H1 (cell line): Measurements from ENCODE around the gene TBC1D22A. TPM values are rescaled to one million over a fixed set of nuclear protein-coding genes. Genes with fewer than 3 reads are reported as not detected.

Experiments
- ATF3 ChIP-seq: IDR thresholded peaks from 2 replicates; pipeline ENCODE4 v1.6.1; 2011; ENCODE audit warnings: low read depth, mild to moderate bottlenecking, low read length; ENCODE audit not compliant: insufficient read depth
- CHD1 ChIP-seq: IDR thresholded peaks from 2 replicates; pipeline ENCODE4 v1.6.1; 2012; ENCODE audit warnings: low read depth, low read length, improper control_type of control experiment
- EZH2 ChIP-seq: fragments of 200-600 bp; sonication (generic); IDR thresholded peaks from 2 replicates; pipeline ENCODE4 v1.7.1; 2012; ENCODE audit warnings: low read depth, mild to moderate bottlenecking, moderate library complexity, low read length, inconsistent platforms; ENCODE audit not compliant: severe bottlenecking
- HDAC2 ChIP-seq, 2 experiments: fragments of 300-600 bp in 1 of 2; sonication (generic) in 1 of 2; IDR thresholded peaks; 2 replicates each; pipeline ENCODE4 v1.6.1; 2011 to 2012; ENCODE audit warnings: low read depth in 2 of 2, low read length in 2 of 2, mild to moderate bottlenecking in 2 of 2, moderate library complexity in 2 of 2, borderline replicate concordance in 1 of 2, inconsistent platforms in 1 of 2
- NRF1 ChIP-seq: IDR thresholded peaks from 2 replicates; pipeline ENCODE4 v1.6.1; 2011; ENCODE audit warnings: mild to moderate bottlenecking, low read depth, low read length, improper control_type of control experiment
- USF2 ChIP-seq: IDR thresholded peaks from 2 replicates; pipeline ENCODE4 v1.6.1; 2011; ENCODE audit warnings: low read length, improper control_type of control experiment
- polyA plus RNA-seq, 7 experiments: library from polyadenylated mRNA; depleted of rRNA in 3 of 7; stranded (reverse) in 5 of 7; unstranded in 2 of 7; fragments of >200 nt in 5 of 7; fragments of 200-250 nt in 2 of 7; gene quantifications; 1 replicate in 5 of 7; 2 replicates in 1 of 7; 4 replicates in 1 of 7; pipeline versions ENCODE4 v1.2.1 to v1.2.3, GENCODE V29; 2011 to 2013; ENCODE audit warnings: missing spikeins in 2 of 7, mixed read lengths in 2 of 7
- total RNA-seq: library from RNA; stranded (reverse); fragmentation: NEBNext Ultra II Directional; extraction: Animal tissue kit (Norgen Biotek cat#: 25700); gene quantifications from 2 replicates; pipeline ENCODE4 v1.2.1, GENCODE V29; 2021

The TBC1D22A gene
- total and polyA plus RNA-seq, 2 of the 8 experiments (the other 6 are each of a cell fraction or from before 2014, with no cell fraction given) = 11.9 to 18.4 TPM

- TF ChIP-seq HDAC2 (IDR thresholded peaks at IDR 0.05; ENCODE audit: borderline replicate concordance in 1 of 2, low read depth in 2 of 2, low read length in 2 of 2) = no peak
- no peak for TF ChIP-seq NRF1
- no peak for TF ChIP-seq USF2
- TF ChIP-seq CHD1 = no peak
- TF ChIP-seq ATF3 = no peak
- TF ChIP-seq EZH2 = no peak
Observed at GRCh38 chr22:47101321-47101885, 339.0 kb downstream of the TBC1D22A start (continued).
